Activated CD8-positive, alpha-beta T cell treated with anti-CD3 and anti-CD28 coated beads for 36 hours (primary cell): ENCODE results near the gene RCE1. TPM values are rescaled to one million over a fixed set of nuclear protein-coding genes. Genes with fewer than 3 reads are reported as not detected.

Experiments
- ATAC-seq: fragments of 200-7000 bp; cut with Tn5 transposase; one replicate; pipeline ENCODE4 v1.10.0; 2021; ENCODE audit warnings: mild to moderate bottlenecking, moderate library complexity
- CTCF ChIA-PET: fragments of 350-600 bp; sonication (Branson Sonifier 250); formaldehyde crosslinking; loops from one replicate; lab custom pipeline; 2021; ENCODE audit warnings: antibody characterized with exemption; lab: Charles Lee
- POLR2A ChIA-PET: fragments of 350-600 bp; sonication (Branson Sonifier 250); formaldehyde crosslinking; loops from one replicate; lab custom pipeline; 2021; ENCODE audit warnings: antibody characterized with exemption; lab: Charles Lee
- DNase-seq: peaks from one replicate; pipeline ENCODE4 v3.0.0-alpha.2; 2020
- H3K27ac Mint-ChIP-seq: one replicate; pipeline ENCODE4 v1.8.0; 2021; ENCODE audit warnings: mild to moderate bottlenecking, mixed read lengths
- H3K27me3 Mint-ChIP-seq: one replicate; pipeline ENCODE4 v1.8.0; 2021; ENCODE audit warnings: mixed read lengths
- H3K36me3 Mint-ChIP-seq: one replicate; pipeline ENCODE4 v1.8.0; 2021; ENCODE audit warnings: low read depth, mixed read lengths
- H3K4me1 Mint-ChIP-seq: one replicate; pipeline ENCODE4 v1.8.0; 2021; ENCODE audit warnings: low read depth, mixed read lengths
- H3K4me3 Mint-ChIP-seq: one replicate; pipeline ENCODE4 v1.8.0; 2021; ENCODE audit warnings: mild to moderate bottlenecking, moderate library complexity, mixed read lengths
- H3K9me3 Mint-ChIP-seq: one replicate; pipeline ENCODE4 v1.8.0; 2021; ENCODE audit warnings: mixed read lengths
- intact Hi-C: fragments of 100-400 bp; cut with micrococcal nuclease; formaldehyde crosslinking; loops from one replicate; pipeline ENCODE4 v1.10.0; 2022
- total RNA-seq, 2 experiments: library from RNA; stranded (reverse); gene quantifications; one replicate each; pipeline ENCODE4 v1.2.3, GENCODE V29; 2021
- TF ChIP-seq, protein P1 (sequence below): fragments of 200-600 bp; IDR thresholded peaks from one replicate; pipeline ENCODE4 v1.8.0; 2022; ENCODE audit warnings: antibody characterized with exemption, mild to moderate bottlenecking

Gene RCE1
- total RNA-seq, 2 experiments from 2014 or later = 22.1 to 26.8 TPM

- Mint-ChIP-seq H3K27ac (no peak overlapping the region), H3K27me3 (peaks cover 2% of the 10 kb centered on the region), H3K4me3 (no peak overlapping the region), H3K4me1 (peaks cover 9% of the 10 kb centered on the region), H3K9me3 (no peaks in the 10 kb centered on the region), H3K36me3 (no peaks in the 10 kb centered on the region)
- TF ChIP-seq, protein P1, sequence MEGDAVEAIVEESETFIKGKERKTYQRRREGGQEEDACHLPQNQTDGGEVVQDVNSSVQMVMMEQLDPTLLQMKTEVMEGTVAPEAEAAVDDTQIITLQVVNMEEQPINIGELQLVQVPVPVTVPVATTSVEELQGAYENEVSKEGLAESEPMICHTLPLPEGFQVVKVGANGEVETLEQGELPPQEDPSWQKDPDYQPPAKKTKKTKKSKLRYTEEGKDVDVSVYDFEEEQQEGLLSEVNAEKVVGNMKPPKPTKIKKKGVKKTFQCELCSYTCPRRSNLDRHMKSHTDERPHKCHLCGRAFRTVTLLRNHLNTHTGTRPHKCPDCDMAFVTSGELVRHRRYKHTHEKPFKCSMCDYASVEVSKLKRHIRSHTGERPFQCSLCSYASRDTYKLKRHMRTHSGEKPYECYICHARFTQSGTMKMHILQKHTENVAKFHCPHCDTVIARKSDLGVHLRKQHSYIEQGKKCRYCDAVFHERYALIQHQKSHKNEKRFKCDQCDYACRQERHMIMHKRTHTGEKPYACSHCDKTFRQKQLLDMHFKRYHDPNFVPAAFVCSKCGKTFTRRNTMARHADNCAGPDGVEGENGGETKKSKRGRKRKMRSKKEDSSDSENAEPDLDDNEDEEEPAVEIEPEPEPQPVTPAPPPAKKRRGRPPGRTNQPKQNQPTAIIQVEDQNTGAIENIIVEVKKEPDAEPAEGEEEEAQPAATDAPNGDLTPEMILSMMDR = no peak
- intact Hi-C loops = no loop called here
- ATAC-seq (no peak), DNase-seq (no peak)
- CTCF ChIA-PET = no interaction called here
- POLR2A ChIA-PET = no interaction called here
These were observed 49.7 kb downstream of the RCE1 start for GRCh38 chr11:66892911-66893310.

DNA sequence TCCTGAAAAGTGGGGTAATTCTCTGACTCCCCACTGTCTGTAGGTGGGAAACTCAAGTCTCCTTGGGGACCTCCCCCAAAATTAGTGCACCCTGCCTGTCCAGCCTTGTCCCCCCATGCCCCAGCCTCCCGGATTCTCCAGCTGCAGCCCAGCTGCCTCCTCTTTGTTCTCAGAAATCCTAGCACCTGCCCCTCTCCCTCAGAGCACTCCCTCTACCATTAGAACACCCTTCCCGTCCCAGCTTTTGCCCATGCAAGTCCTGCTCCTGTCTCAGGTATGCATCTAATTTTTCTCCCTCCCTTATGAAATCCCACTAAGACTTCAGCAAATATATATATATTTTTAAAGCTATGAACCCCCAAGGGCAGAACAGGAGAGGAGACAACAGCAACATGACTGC is 50.9 kb downstream of the RCE1 start:
- POLR2A ChIA-PET = no interaction called here

More for the DNA sequence above, 50.9 kb downstream of the RCE1 start:
- TF ChIP-seq, protein P1 = no peak
- ATAC-seq (no peak), DNase-seq (no peak)
- Mint-ChIP-seq H3K4me1 (peaks cover 9% of the 10 kb centered on the region), H3K27me3 (peaks cover 2% of the 10 kb centered on the region), H3K27ac (no peak overlapping the region), H3K4me3 (no peak overlapping the region), H3K36me3 (no peaks in the 10 kb centered on the region), H3K9me3 (no peaks in the 10 kb centered on the region)
- intact Hi-C loops = no loop called here
- CTCF ChIA-PET = interaction anchor here (0.6 kb wide), 1 partner anchor 300 kb away, joined by 3 read pairs; no protein-coding TSS in a partner anchor

Other genes starting within 250 kb of the RCE1 start
- 100 to 1,000 TPM; 153 to 159 TPM for gene RBM14, start 226.8 kb upstream of the RCE1 start, total RNA-seq
- gene RBM4, start 204.7 kb upstream of the RCE1 start, total RNA-seq = 100 to 1,000 TPM; 108 to 114 TPM
- 10 to 100 TPM; 10.7 to 13.1 TPM for gene RBM4B, start 165.6 kb upstream of the RCE1 start, total RNA-seq
- gene SPTBN2, start 114.2 kb upstream of the RCE1 start, total RNA-seq = 1 to 10 TPM; 1.4 to 1.8 TPM
- 10 to 100 TPM; 36.0 to 39.2 TPM for gene LRFN4, start 13.6 kb downstream of the RCE1 start, total RNA-seq
- 1 to 10 TPM; 5.6 to 6.5 TPM for gene PC, start 114.9 kb downstream of the RCE1 start, total RNA-seq
- gene C11orf86, start 131.9 kb downstream of the RCE1 start, total RNA-seq = not detected
- not detected for gene SYT12, start 179.7 kb downstream of the RCE1 start, total RNA-seq
- gene RHOD, start 213.4 kb downstream of the RCE1 start, total RNA-seq = under 1 TPM in 1 of 2 experiments, not detected in 1; 0.56 TPM